ENCODE data around the gene TPM1.

Gene TPM1

DNA sequence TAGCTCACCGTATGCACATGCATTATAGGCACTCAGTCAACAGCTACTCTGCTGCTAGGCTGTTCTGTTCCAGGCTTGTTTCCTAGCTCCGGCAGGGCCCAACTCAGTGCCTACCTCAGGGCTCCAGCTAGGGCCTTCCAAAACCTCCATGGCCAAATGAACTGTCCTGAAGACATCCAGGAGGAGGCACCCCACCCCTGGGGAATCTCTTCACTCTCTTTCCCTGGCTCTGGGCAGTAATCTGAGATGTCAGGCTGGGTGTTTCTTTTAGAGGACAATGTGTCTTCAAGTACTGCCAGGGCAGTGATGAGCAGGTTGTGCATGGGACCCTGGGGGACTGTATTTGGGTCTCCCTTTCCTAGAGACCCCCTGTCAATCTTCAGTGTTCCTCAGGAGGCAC is 38.3 kb upstream of the TPM1 start:
- Histone ChIP-seq H3K4me1 (ENCODE audit: insufficient read depth, low read length) (peaks cover 8% of the 10 kb centered on the region; the same call in 1 of the 2 replicates), H3K4me3 (ENCODE audit: low read length) (no peak overlapping the region), H3K9ac (ENCODE audit: low read depth, low read length) (no peak overlapping the region), H3K36me3 (ENCODE audit: insufficient read depth, low read length) (no peaks in the 10 kb centered on the region), H3K27ac (ENCODE audit: low read depth, low read length) (no peak overlapping the region), H3K9me3 (ENCODE audit: insufficient read depth, low read depth, low read length) (no peaks in the 10 kb centered on the region), H3K27me3 (ENCODE audit: insufficient read depth, low read length) (no peaks in the 10 kb centered on the region)
- WGBS, result 91% methylated on average over 2 of the region's 2 CpGs

DNA sequence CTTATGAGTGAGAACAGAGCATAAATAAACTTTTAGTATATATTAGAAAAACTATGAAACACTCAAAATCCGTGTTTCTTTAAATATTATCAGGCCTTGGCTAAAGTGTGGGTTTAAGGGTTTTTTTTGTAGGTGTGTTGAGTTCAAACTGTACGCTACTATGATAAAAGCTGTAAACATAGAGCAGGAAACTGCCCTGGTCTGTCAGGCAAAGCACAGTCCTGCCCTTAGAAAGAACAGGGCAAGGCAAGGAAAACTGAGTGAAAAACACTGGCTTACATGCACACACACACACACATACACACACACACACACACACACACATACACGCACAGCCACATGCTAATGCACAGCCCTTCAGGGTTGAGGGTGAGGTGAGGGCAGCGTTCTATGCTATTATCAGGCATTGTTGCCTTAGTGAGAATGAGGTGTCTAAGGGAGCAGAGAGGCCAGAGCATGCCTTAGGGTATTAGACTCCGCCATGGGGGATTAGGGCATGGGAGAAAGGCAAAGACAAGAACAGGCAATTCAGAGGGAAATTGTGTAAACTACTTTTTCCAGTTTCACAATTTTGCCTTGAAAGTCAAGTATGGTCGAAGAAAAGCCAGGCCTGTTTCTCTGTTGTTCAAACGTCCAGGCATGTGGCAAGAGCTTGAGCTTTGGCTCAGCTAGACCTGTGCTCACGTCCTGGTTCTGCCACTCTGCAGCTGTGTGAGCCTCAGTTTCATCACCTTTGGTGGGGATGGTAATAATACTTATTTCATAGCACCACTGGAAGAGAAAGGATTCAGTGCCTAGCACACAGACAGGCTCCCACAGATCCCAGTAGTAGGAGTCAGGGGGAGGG is 36.3 kb upstream of the TPM1 start:
- no peaks in the 10 kb centered on the region for H3K27me3 ChIP-seq (ENCODE audit: insufficient read depth, low read length)
- H3K4me1 ChIP-seq (ENCODE audit: insufficient read depth, low read length), result no peaks in the 10 kb centered on the region
- no peak overlapping the region for H3K4me3 ChIP-seq (ENCODE audit: low read length)
- no peak overlapping the region for H3K9ac ChIP-seq (ENCODE audit: low read depth, low read length)
- H3K27ac ChIP-seq (ENCODE audit: low read depth, low read length), result no peak overlapping the region
- no peaks in the 10 kb centered on the region for H3K9me3 ChIP-seq (ENCODE audit: insufficient read depth, low read depth, low read length)
- WGBS, result 82% methylated on average over 7 of the region's 8 CpGs
- H3K36me3 ChIP-seq (ENCODE audit: insufficient read depth, low read length), result no peaks in the 10 kb centered on the region

DNA sequence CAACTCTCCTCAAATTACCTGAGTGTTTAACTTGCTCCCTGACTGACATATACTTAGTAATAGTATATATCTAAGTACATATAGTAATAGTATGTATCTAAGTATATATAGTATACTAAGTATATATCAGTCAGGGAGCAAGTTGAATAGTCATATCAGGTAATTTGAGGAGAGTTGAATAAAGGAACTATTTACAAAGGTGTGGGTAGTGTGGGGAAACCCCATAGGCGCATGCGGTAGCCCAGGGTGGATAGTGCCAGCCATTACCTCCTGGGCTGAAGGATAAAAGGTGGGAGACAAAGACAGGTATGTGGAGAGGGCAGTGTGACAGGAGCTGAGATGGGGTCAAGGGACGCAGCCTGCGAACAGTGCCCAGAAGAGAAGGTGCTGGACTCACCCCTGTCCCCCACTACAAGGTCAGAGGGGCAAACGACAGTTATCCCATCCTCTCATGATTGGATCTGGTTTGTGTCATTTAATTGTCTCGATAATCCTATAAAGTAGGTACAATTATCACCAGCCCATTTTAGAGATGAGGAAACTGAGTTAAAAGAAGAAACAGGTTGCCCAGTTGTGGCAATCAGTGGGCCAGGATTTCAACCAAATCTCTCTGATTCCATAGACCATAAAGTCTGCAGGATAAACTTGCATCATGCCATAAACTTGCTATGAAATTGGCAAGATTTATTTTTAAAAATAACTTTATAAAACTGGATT is 34.1 kb upstream of the TPM1 start:
- Histone ChIP-seq H3K9me3 (ENCODE audit: insufficient read depth, low read depth, low read length) (peaks cover 5% of the 10 kb centered on the region; the same call in 1 of the 2 replicates), H3K9ac (ENCODE audit: low read depth, low read length) (no peak overlapping the region), H3K27ac (ENCODE audit: low read depth, low read length) (no peak overlapping the region), H3K4me3 (ENCODE audit: low read length) (no peak overlapping the region), H3K27me3 (ENCODE audit: insufficient read depth, low read length) (no peaks in the 10 kb centered on the region), H3K36me3 (ENCODE audit: insufficient read depth, low read length) (no peaks in the 10 kb centered on the region), H3K4me1 (ENCODE audit: insufficient read depth, low read length) (peaks cover 5% of the 10 kb centered on the region; the same call in 1 of the 2 replicates)
- WGBS, result 93% methylated on average over 5 of the region's 6 CpGs

GRCh38 chr15:63010386-63010785 is 32.2 kb upstream of the TPM1 start:
- Histone ChIP-seq H3K36me3 (ENCODE audit: insufficient read depth, low read length) (no peaks in the 10 kb centered on the region), H3K9me3 (ENCODE audit: insufficient read depth, low read depth, low read length) (peaks cover 5% of the 10 kb centered on the region; the same call in 1 of the 2 replicates), H3K27me3 (ENCODE audit: insufficient read depth, low read length) (no peaks in the 10 kb centered on the region), H3K9ac (ENCODE audit: low read depth, low read length) (no peak overlapping the region), H3K27ac (ENCODE audit: low read depth, low read length) (no peak overlapping the region), H3K4me3 (ENCODE audit: low read length) (no peak overlapping the region), H3K4me1 (ENCODE audit: insufficient read depth, low read length) (peaks cover 7% of the 10 kb centered on the region; the same call in 1 of the 2 replicates)
- WGBS, result 90% methylated on average over 2 of the region's 3 CpGs

- H3K4me3 ChIP-seq (ENCODE audit: low read length), result no peak overlapping the region
- H3K9ac ChIP-seq (ENCODE audit: low read depth, low read length), result no peak overlapping the region
- no peaks in the 10 kb centered on the region for H3K27me3 ChIP-seq (ENCODE audit: insufficient read depth, low read length)
- 88% methylated on average over 7 of the region's 7 CpGs for WGBS
- no peak overlapping the region for H3K27ac ChIP-seq (ENCODE audit: low read depth, low read length)
- H3K4me1 ChIP-seq (ENCODE audit: insufficient read depth, low read length), result peaks cover 7% of the 10 kb centered on the region; the same call in 1 of the 2 replicates
- no peaks in the 10 kb centered on the region for H3K36me3 ChIP-seq (ENCODE audit: insufficient read depth, low read length)
- H3K9me3 ChIP-seq (ENCODE audit: insufficient read depth, low read depth, low read length), result peaks cover 5% of the 10 kb centered on the region; the same call in 1 of the 2 replicates
These were observed 31.4 kb upstream of the TPM1 start for GRCh38 chr15:63010920-63011693.

DNA sequence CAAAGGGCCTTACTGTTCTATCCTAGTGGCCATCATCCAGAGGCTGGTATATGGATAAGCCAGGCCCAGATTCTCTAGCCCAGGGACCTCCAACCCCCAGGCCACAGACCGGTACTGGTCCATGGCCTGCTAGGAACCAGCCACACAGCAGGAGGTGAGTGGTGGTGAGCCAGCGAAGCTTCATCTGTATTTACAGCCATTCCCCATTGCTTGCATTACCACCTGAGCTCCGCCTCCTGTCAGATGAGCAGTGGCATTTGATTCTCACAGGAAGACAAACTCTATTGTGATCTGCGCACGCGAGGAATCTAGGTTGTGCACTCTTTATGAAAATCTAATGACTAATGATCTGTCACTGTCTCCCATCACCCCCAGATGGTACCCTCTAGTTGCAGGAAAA is 30.1 kb upstream of the TPM1 start:
- peaks cover 5% of the 10 kb centered on the region; the same call in 1 of the 2 replicates for H3K9me3 ChIP-seq (ENCODE audit: insufficient read depth, low read depth, low read length)
- H3K4me1 ChIP-seq (ENCODE audit: insufficient read depth, low read length), result peaks cover 7% of the 10 kb centered on the region; the same call in 1 of the 2 replicates
- H3K27ac ChIP-seq (ENCODE audit: low read depth, low read length), result no peak overlapping the region
- no peak overlapping the region for H3K9ac ChIP-seq (ENCODE audit: low read depth, low read length)
- no peaks in the 10 kb centered on the region for H3K27me3 ChIP-seq (ENCODE audit: insufficient read depth, low read length)
- no peak overlapping the region for H3K4me3 ChIP-seq (ENCODE audit: low read length)
- 94% methylated on average over 6 of the region's 6 CpGs for WGBS
- H3K36me3 ChIP-seq (ENCODE audit: insufficient read depth, low read length), result no peaks in the 10 kb centered on the region

- WGBS, result 74% methylated on average over 11 of the region's 11 CpGs
- H3K27ac ChIP-seq (ENCODE audit: low read depth, low read length), result no peak overlapping the region
These were observed 29.3 kb upstream of the TPM1 start for GRCh38 chr15:63013052-63013808.

GRCh38 chr15:63014578-63014977 is 28.0 kb upstream of the TPM1 start:
- no peaks in the 10 kb centered on the region for H3K27me3 ChIP-seq (ENCODE audit: insufficient read depth, low read length)
- peaks cover 5% of the 10 kb centered on the region; the same call in 1 of the 2 replicates for H3K9me3 ChIP-seq (ENCODE audit: insufficient read depth, low read depth, low read length)
- H3K4me1 ChIP-seq (ENCODE audit: insufficient read depth, low read length), result peaks cover 11% of the 10 kb centered on the region; the same call in 1 of the 2 replicates
- H3K27ac ChIP-seq (ENCODE audit: low read depth, low read length), result no peak overlapping the region
- H3K9ac ChIP-seq (ENCODE audit: low read depth, low read length), result no peak overlapping the region
- 92% methylated on average over 4 of the region's 4 CpGs for WGBS
- no peaks in the 10 kb centered on the region for H3K36me3 ChIP-seq (ENCODE audit: insufficient read depth, low read length)
- no peak overlapping the region for H3K4me3 ChIP-seq (ENCODE audit: low read length)

More at GRCh38 chr15:63013052-63013808, 29.3 kb upstream of the TPM1 start:
- no peaks in the 10 kb centered on the region for H3K36me3 ChIP-seq (ENCODE audit: insufficient read depth, low read length)
- H3K27me3 ChIP-seq (ENCODE audit: insufficient read depth, low read length), result no peaks in the 10 kb centered on the region
- peaks cover 5% of the 10 kb centered on the region; the same call in 1 of the 2 replicates for H3K9me3 ChIP-seq (ENCODE audit: insufficient read depth, low read depth, low read length)
- no peak overlapping the region for H3K9ac ChIP-seq (ENCODE audit: low read depth, low read length)
- no peak overlapping the region for H3K4me3 ChIP-seq (ENCODE audit: low read length)
- H3K4me1 ChIP-seq (ENCODE audit: insufficient read depth, low read length), result peaks cover 7% of the 10 kb centered on the region; the same call in 1 of the 2 replicates

DNA sequence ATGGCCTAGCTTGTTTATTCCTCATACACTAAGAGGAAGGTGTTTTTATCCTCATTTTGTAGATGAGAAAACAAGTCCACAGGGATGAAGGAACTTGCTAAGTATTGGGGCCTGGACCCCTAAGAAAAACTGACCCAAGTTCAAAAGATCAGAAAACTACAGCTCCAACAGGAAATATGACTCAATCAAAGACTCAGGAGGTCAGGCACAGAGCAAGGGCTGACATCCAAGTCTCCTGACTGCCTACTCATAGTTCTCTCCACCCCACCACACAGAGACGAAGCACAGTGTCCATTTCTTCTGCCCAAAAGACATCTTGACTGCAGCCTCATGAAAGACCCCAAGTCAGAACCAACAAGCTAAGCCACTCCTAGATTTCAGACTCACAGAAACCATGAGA is 26.9 kb upstream of the TPM1 start:
- Histone ChIP-seq H3K27me3 (ENCODE audit: insufficient read depth, low read length) (no peaks in the 10 kb centered on the region), H3K9ac (ENCODE audit: low read depth, low read length) (no peak overlapping the region), H3K4me1 (ENCODE audit: insufficient read depth, low read length) (peaks cover 17% of the 10 kb centered on the region), H3K36me3 (ENCODE audit: insufficient read depth, low read length) (no peaks in the 10 kb centered on the region), H3K27ac (ENCODE audit: low read depth, low read length) (no peak overlapping the region), H3K9me3 (ENCODE audit: insufficient read depth, low read depth, low read length) (peaks cover 5% of the 10 kb centered on the region; the same call in 1 of the 2 replicates), H3K4me3 (ENCODE audit: low read length) (no peak overlapping the region)
- WGBS, result 95% methylated on average over 1 of the region's 1 CpG

- Histone ChIP-seq H3K27me3 (ENCODE audit: insufficient read depth, low read length) (no peaks in the 10 kb centered on the region), H3K9ac (ENCODE audit: low read depth, low read length) (no peak overlapping the region), H3K9me3 (ENCODE audit: insufficient read depth, low read depth, low read length) (peaks cover 5% of the 10 kb centered on the region; the same call in 1 of the 2 replicates), H3K4me1 (ENCODE audit: insufficient read depth, low read length) (peaks cover 17% of the 10 kb centered on the region), H3K27ac (ENCODE audit: low read depth, low read length) (no peak overlapping the region), H3K36me3 (ENCODE audit: insufficient read depth, low read length) (no peaks in the 10 kb centered on the region), H3K4me3 (ENCODE audit: low read length) (no peak overlapping the region)
- 85% methylated on average over 2 of the region's 2 CpGs for WGBS
These were observed 26.3 kb upstream of the TPM1 start for GRCh38 chr15:63016234-63016633.

All from HUES64 (cell line).